Cardiac muscle cell (in vitro differentiated cells and primary cell): ENCODE measurements around the gene COL23A1. TPM values are rescaled to one million over a fixed set of nuclear protein-coding genes. Genes with fewer than 3 reads are reported as not detected.

ENCODE experiments used
- DNase-seq, 2 donors: peaks; one replicate each; pipeline versions ENCODE4 v3.0.0 to v3.0.0-alpha.2; 2010 to 2017; ENCODE audit warnings: low read depth in 1 of 2, low spot score in 1 of 2
- H3K27ac ChIP-seq: fragments of 200-600 bp; sonication (generic); 2 replicates; pipeline ENCODE4 v1.5.1; 2016
- H3K27me3 ChIP-seq: fragments of 200-600 bp; sonication (generic); 2 replicates; pipeline ENCODE4 v1.6.0; 2016; ENCODE audit warnings: control low read depth
- H3K36me3 ChIP-seq: fragments of 200-600 bp; sonication (generic); 2 replicates; pipeline ENCODE4 v1.5.1; 2016; ENCODE audit warnings: control low read depth
- H3K4me1 ChIP-seq: fragments of 200-600 bp; sonication (generic); 2 replicates; pipeline ENCODE4 v1.8.1; 2017; ENCODE audit warnings: low read depth, mild to moderate bottlenecking, mixed run types
- H3K4me3 ChIP-seq: fragments of 200-600 bp; sonication (generic); 2 replicates; pipeline ENCODE4 v1.5.1; 2016; ENCODE audit warnings: mild to moderate bottlenecking
- H3K9me3 ChIP-seq: fragments of 200-600 bp; sonication (generic); 2 replicates; pipeline ENCODE4 v1.5.1; 2017; ENCODE audit warnings: low read depth, mild to moderate bottlenecking, control low read depth
- polyA plus RNA-seq: library from polyadenylated mRNA; unstranded; fragments of >200 nt; fragmentation: Nextera tagmentation; extraction: Ambion mirVana; gene quantifications from 2 replicates; pipeline ENCODE4 v1.2.1, GENCODE V29; 2016
- total RNA-seq: library from RNA; depleted of rRNA; stranded (reverse); fragments of >200 nt; gene quantifications from 2 replicates; pipeline ENCODE4 v1.2.3, GENCODE V29; 2016
- TF ChIP-seq, protein P1 (sequence below): IDR thresholded peaks from 2 replicates; pipeline ENCODE4 v1.5.1; 2012; ENCODE audit warnings: low read depth, mild to moderate bottlenecking, low read length

COL23A1 gene
- total and polyA plus RNA-seq, 2 experiments from 2014 or later = 28.9 to 43.0 TPM

DNA sequence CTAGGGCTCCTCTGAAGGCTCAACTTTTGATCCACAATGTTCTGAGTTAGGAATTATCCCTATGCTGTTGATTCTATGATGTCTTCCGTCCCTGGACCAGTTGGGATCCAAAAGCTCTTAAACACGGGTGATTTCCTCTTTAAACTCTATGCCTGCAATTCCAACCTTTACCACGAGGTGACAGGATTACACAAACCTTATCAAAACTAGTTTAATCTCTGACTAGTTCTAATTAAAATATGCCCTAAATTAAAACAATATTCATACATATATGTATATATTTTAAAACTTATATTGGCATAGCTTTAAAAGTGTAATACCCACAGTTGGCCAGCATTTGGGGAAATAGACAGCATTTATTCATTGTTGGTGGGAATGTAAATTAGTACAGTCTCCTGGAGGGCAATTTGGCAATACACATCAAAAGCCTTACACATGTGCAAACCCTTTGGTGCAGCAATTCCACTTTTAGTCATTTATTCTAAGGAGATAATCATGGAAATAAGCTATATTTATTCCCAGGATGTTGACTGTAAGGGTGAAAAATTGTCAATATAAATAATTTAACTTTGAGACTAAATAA, 306.0 kb downstream of the COL23A1 start:
- H3K27ac ChIP-seq = peak overlapping the region; percentile 79
- no peaks in the 10 kb centered on the region for H3K9me3 ChIP-seq
- no peaks in the 10 kb centered on the region for H3K36me3 ChIP-seq
- H3K4me3 ChIP-seq = no peak overlapping the region
- no peaks in the 10 kb centered on the region for H3K27me3 ChIP-seq
- TF ChIP-seq, protein P1, sequence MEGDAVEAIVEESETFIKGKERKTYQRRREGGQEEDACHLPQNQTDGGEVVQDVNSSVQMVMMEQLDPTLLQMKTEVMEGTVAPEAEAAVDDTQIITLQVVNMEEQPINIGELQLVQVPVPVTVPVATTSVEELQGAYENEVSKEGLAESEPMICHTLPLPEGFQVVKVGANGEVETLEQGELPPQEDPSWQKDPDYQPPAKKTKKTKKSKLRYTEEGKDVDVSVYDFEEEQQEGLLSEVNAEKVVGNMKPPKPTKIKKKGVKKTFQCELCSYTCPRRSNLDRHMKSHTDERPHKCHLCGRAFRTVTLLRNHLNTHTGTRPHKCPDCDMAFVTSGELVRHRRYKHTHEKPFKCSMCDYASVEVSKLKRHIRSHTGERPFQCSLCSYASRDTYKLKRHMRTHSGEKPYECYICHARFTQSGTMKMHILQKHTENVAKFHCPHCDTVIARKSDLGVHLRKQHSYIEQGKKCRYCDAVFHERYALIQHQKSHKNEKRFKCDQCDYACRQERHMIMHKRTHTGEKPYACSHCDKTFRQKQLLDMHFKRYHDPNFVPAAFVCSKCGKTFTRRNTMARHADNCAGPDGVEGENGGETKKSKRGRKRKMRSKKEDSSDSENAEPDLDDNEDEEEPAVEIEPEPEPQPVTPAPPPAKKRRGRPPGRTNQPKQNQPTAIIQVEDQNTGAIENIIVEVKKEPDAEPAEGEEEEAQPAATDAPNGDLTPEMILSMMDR = peak; percentile 64
- DNase-seq = peak in 1 of 2 donors; percentile 14
- peaks cover 16% of the 10 kb centered on the region for H3K4me1 ChIP-seq

- H3K4me3 ChIP-seq = no peak overlapping the region
- no peaks in the 10 kb centered on the region for H3K9me3 ChIP-seq
- H3K27me3 ChIP-seq = no peaks in the 10 kb centered on the region
- TF ChIP-seq, protein P1 = no peak
- DNase-seq = no peak
- H3K27ac ChIP-seq = no peak overlapping the region
- H3K4me1 ChIP-seq = peaks cover 16% of the 10 kb centered on the region
- no peaks in the 10 kb centered on the region for H3K36me3 ChIP-seq
Measured at GRCh38 chr5:178283520-178283919, 306.7 kb downstream of the COL23A1 start.

- no peak for DNase-seq
- TF ChIP-seq, protein P1 = no peak
- Histone ChIP-seq H3K9me3 (no peaks in the 10 kb centered on the region), H3K4me3 (no peak overlapping the region), H3K4me1 (peaks cover 16% of the 10 kb centered on the region), H3K36me3 (no peaks in the 10 kb centered on the region), H3K27ac (no peak overlapping the region), H3K27me3 (no peaks in the 10 kb centered on the region)
Measured at GRCh38 chr5:178282391-178282790, 307.8 kb downstream of the COL23A1 start.

DNA sequence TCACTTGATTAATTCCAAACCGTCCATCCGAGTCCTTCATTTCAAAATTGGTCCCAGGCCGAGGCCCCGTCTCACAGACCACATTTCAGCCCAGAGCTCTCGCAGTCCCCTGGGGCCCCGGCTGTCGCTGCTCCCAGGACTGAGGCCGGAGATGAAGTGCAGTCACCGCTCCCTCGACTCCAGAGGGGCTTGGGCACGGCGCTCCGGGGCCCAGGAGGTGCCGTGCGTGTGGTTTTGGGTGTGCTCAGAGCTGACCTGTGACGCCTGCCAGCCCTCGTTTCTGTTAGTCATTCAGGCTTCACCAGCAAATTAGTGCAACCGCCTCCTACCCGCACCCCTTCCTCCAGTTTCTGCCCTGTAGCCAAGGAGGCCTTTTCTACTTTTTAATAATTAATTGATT, 308.9 kb downstream of the COL23A1 start:
- Histone ChIP-seq H3K27me3 (no peaks in the 10 kb centered on the region), H3K36me3 (no peaks in the 10 kb centered on the region), H3K4me3 (no peak overlapping the region), H3K9me3 (no peaks in the 10 kb centered on the region), H3K4me1 (peaks cover 16% of the 10 kb centered on the region), H3K27ac (no peak overlapping the region)
- no peak for DNase-seq
- TF ChIP-seq, protein P1 = no peak

DNA sequence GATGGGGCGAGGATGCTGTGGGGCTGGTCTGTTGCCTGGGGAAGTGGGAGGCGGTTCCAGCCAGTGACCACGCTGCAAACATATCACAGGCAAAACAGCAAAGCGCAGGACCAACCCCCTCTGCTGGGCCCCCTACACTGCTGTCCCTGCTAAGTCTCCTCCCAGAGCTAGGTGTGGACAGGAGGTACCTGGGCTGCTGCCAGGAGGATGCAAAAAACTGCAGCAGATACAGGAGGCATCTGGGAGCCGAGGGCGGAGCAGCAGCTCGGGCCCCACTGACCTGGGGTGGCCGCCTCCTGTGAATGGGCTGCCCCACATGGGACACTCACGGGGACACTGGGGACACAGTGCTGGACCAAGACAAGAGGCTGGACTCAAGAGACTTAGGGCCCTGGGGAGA, 309.6 kb downstream of the COL23A1 start:
- DNase-seq = no peak
- peaks cover 15% of the 10 kb centered on the region for H3K4me1 ChIP-seq
- H3K4me3 ChIP-seq = no peak overlapping the region
- no peaks in the 10 kb centered on the region for H3K36me3 ChIP-seq
- TF ChIP-seq, protein P1 = no peak
- no peaks in the 10 kb centered on the region for H3K27me3 ChIP-seq
- no peaks in the 10 kb centered on the region for H3K9me3 ChIP-seq
- H3K27ac ChIP-seq = no peak overlapping the region
